Heart left ventricle (tissue), 16 donors: ENCODE data around the gene TOMM20. TPM values are rescaled to one million over a fixed set of nuclear protein-coding genes. Genes with fewer than 3 reads are reported as not detected.
A peak's percentile ranks its signal among the peaks of the same experiment; 100 is the strongest.

Experiments used
- ATAC-seq, 4 donors: fragments of 200-7000 bp; cut with Tn5 transposase; one replicate each; pipeline ENCODE4 v1.9.1; 2020 to 2022; ENCODE audit warnings: moderate library complexity in 4 of 4, mild to moderate bottlenecking in 3 of 4, moderate number of reproducible peaks in 1 of 4
- DNase-seq, 5 donors: peaks; one replicate each; pipeline ENCODE4 v3.0.0-alpha.2; 2020
- H3K27ac ChIP-seq, 12 donors: fragments of 200-600 bp; sonication (generic) in 4 of 12; one replicate each; pipeline versions ENCODE4 v1.5.0 to v1.8.0; 2016 to 2022; ENCODE audit warnings: mild to moderate bottlenecking in 2 of 12
- H3K27me3 ChIP-seq, 9 donors: fragments of 200-600 bp; sonication (generic) in 2 of 9; one replicate each; pipeline versions ENCODE4 v1.5.1 to v1.8.0; 2016 to 2022; ENCODE audit warnings: mild to moderate bottlenecking in 3 of 9
- H3K36me3 ChIP-seq, 9 donors: fragments of 200-600 bp; sonication (generic) in 2 of 9; one replicate each; pipeline versions ENCODE4 v1.5.0 to v1.8.0; 2018 to 2022; ENCODE audit warnings: mild to moderate bottlenecking in 2 of 9
- H3K4me1 ChIP-seq, 12 donors: fragments of 200-600 bp; sonication (generic) in 4 of 12; one replicate each; pipeline versions ENCODE4 v1.5.0 to v1.8.0; 2016 to 2022; ENCODE audit warnings: mild to moderate bottlenecking in 3 of 12
- H3K4me3 ChIP-seq, 12 donors: fragments of 200-600 bp; sonication (generic) in 4 of 12; one replicate each; pipeline versions ENCODE4 v1.5.0 to v1.8.0; 2017 to 2022; ENCODE audit warnings: mild to moderate bottlenecking in 9 of 12, moderate library complexity in 4 of 12
- H3K9me3 ChIP-seq, 12 donors: fragments of 200-600 bp; sonication (generic) in 4 of 12; one replicate each; pipeline versions ENCODE4 v1.5.0 to v1.8.0; 2016 to 2022; ENCODE audit warnings: mild to moderate bottlenecking in 1 of 12
- POLR2A ChIP-seq, 2 donors: fragments of 450-650 bp; IDR thresholded peaks; one replicate each; pipeline ENCODE4 v1.6.1; 2017; ENCODE audit warnings: antibody characterized with exemption in 2 of 2, mild to moderate bottlenecking in 2 of 2, moderate library complexity in 2 of 2
- WGBS, 4 donors: extraction: QIAGEN DNeasy Blood & Tissue Kit in 2 of 4; methylation state at CpG; one replicate each; pipeline versions ENCODE4 v1.1.5 to v1.1.7; 2013 to 2018; 5-methylcytosine and 5-hydroxymethylcytosine counted together
- intact Hi-C, 10 donors: fragments of 100-400 bp; cut with DNase I; formaldehyde crosslinking; loops; one replicate each; pipeline versions ENCODE4 v1.11.1 to v1.14.2; 2022
- polyA plus RNA-seq, 2 donors: library from polyadenylated mRNA; stranded (reverse); fragments of 200-250 nt; gene quantifications; one replicate each; pipeline ENCODE4 v1.2.3, GENCODE V29; 2013
- total RNA-seq, 9 donors: library from RNA; depleted of rRNA in 2 of 9; stranded (reverse); fragments of >200 nt in 2 of 9; fragmentation: NEBNext Ultra II Directional in 3 of 9; extraction: Animal tissue kit (Norgen Biotek cat#: 25700) in 3 of 9; gene quantifications; one replicate each; pipeline versions ENCODE4 v1.1.0 to v1.2.4, GENCODE V29; 2016 to 2023
- TF ChIP-seq, protein P1 (sequence below), 12 donors: fragments of 200-600 bp; sonication (generic) in 4 of 12; IDR thresholded peaks; one replicate each; pipeline versions ENCODE4 v1.5.0 to v1.8.0; 2018 to 2022; ENCODE audit warnings: antibody characterized with exemption in 12 of 12, mild to moderate bottlenecking in 5 of 12
- donor health status: ischemic (EF 13 %, LVEDD 7.1; RV severe dilation, severe dysfunction).
- donor health status: healthy with polysubstance abuse.
- donor health status: DM: no; HTN: yes; CAD: no.
- donor health status: DM: no; HTN: no; CAD: no.
- donor health status: ischemic (EF 25% LVEDD 6.9; RV normal size, moderate dysfunction).
- donor health status: ischemic (EF 25% LVEDD 5.7; RV mildly dilated, moderate dysfunction).
- donor health status: healthy.
- donor health status: DM: yes; HTN: yes; CAD: no.
- donor health status: ischemic (EF 35%, LVEDD 5.7; RV mildly dilated, moderate dysfunction).
- donor health status: nonischemic (EF 11% LVEDD 7.7; RV severe dilation, severe dysfunction).
- donor health status: DM: yes; HTN: yes; CAD: no.
- donor health status: PGD.
- donor health status: ischemic (EF 29% LVEDD 5.4; RV normal size, mild dysfunction).
- donor health status: nonischemic (EF 23%, LVEDD 6.1; RV moderate dilation, normal function).

Gene TOMM20
- total and polyA plus RNA-seq, 11 donors = 43.0 to 100 (median 82.7) TPM

DNA sequence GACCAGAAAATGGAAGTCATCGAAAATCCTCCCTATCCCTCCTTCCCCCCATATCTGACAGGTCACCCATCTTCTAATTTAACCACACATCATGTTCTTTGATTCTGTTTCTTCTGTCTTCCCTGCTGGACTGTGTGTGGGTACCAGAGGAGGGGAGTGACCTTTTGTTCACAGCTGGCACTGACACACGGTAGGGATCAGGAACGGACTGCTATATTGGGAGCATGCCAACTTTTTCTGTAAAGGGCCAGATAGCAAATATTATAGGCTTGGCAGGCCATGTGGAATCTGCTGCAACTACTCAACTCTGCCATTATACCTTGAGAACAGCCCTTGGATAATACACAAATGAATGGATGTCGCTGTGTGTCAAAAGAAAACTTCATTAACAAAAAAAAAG is 7.5 kb upstream of the TOMM20 start:
- intact Hi-C loops = no loop called here
- no peak for TF ChIP-seq POLR2A (IDR thresholded peaks at IDR 0.05)
- DNase-seq = no peak
- Histone ChIP-seq H3K4me1 (peaks cover 0 to 5% (median 0%) of the 10 kb centered on the region in 12 donors), H3K27me3 (no peaks in the 10 kb centered on the region), H3K9me3 (no peaks in the 10 kb centered on the region), H3K36me3 (peaks cover 0 to 97% (median 90%) of the 10 kb centered on the region in 9 donors), H3K4me3 (no peak overlapping the region), H3K27ac (no peak overlapping the region)
- peak in 2 of 4 donors; percentile 60 to 63 for ATAC-seq
- 44 to 51% (median 50%) methylated on average over 4 of the region's 4 CpGs for WGBS, 4 donors

DNA sequence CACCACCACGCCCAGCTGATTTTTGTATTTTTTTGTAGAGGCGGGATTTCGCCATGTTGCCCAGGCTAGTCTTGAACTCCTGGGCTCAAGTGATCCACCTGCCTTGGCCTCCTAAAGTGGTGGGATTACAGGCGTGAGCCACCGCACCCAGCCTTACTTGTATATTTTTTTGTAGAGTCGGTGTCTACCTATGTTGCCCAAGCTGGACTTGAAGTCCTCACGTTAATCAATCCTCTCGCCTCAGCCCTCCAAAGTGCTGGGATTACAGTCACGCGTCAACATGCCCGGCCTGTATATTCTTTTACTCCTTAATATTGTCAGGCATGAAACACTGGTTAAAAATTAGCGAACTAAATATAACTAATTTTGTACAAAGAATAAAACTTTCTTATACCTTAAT is 5.5 kb upstream of the TOMM20 start:
- H3K27me3 ChIP-seq = no peaks in the 10 kb centered on the region
- peaks cover 0 to 85% (median 75%) of the 10 kb centered on the region in 9 donors for H3K36me3 ChIP-seq
- no peaks in the 10 kb centered on the region for H3K9me3 ChIP-seq
- H3K4me1 ChIP-seq = peaks cover 0 to 7% (median 0%) of the 10 kb centered on the region in 12 donors
- no peak for DNase-seq
- 95 to 98% (median 97%) methylated on average over 12 of the region's 12 CpGs for WGBS, 4 donors
- no peak overlapping the region for H3K4me3 ChIP-seq
- ATAC-seq = no peak
- intact Hi-C loops = no loop called here
- no peak for TF ChIP-seq POLR2A (IDR thresholded peaks at IDR 0.05)
- TF ChIP-seq, protein P1, sequence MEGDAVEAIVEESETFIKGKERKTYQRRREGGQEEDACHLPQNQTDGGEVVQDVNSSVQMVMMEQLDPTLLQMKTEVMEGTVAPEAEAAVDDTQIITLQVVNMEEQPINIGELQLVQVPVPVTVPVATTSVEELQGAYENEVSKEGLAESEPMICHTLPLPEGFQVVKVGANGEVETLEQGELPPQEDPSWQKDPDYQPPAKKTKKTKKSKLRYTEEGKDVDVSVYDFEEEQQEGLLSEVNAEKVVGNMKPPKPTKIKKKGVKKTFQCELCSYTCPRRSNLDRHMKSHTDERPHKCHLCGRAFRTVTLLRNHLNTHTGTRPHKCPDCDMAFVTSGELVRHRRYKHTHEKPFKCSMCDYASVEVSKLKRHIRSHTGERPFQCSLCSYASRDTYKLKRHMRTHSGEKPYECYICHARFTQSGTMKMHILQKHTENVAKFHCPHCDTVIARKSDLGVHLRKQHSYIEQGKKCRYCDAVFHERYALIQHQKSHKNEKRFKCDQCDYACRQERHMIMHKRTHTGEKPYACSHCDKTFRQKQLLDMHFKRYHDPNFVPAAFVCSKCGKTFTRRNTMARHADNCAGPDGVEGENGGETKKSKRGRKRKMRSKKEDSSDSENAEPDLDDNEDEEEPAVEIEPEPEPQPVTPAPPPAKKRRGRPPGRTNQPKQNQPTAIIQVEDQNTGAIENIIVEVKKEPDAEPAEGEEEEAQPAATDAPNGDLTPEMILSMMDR (IDR thresholded peaks at IDR 0.05) = no peak
- H3K27ac ChIP-seq = no peak overlapping the region

DNA sequence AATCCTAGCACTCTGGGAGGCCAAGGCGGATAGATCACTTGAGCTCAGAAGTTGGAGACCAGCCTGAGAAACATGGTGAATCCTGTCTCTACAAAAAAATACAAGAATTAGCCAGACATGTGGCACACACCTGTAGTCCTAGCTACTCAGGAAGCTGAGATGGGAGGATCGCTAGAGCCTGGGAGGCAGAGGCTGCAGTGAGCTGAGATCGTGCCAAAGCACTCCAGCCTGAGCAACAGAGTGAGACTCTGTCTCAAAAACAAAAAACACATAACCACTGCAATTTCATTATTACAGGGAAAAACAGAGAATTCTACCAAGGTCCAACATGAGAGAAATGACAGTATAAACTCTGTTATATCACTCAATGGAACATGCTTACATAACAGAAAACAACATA is 4.4 kb upstream of the TOMM20 start:
- ATAC-seq = no peak
- H3K4me3 ChIP-seq = no peak overlapping the region
- no peaks in the 10 kb centered on the region for H3K27me3 ChIP-seq
- H3K36me3 ChIP-seq = peaks cover 0 to 74% (median 65%) of the 10 kb centered on the region in 9 donors
- TF ChIP-seq, protein P1 (IDR thresholded peaks at IDR 0.05) = no peak
- intact Hi-C loops = no loop called here
- peaks cover 0 to 8% (median 0%) of the 10 kb centered on the region in 12 donors for H3K4me1 ChIP-seq
- no peaks in the 10 kb centered on the region for H3K9me3 ChIP-seq
- H3K27ac ChIP-seq = no peak overlapping the region
- no peak for DNase-seq
- 89 to 97% (median 95%) methylated on average over 3 of the region's 3 CpGs for WGBS, 4 donors

DNA sequence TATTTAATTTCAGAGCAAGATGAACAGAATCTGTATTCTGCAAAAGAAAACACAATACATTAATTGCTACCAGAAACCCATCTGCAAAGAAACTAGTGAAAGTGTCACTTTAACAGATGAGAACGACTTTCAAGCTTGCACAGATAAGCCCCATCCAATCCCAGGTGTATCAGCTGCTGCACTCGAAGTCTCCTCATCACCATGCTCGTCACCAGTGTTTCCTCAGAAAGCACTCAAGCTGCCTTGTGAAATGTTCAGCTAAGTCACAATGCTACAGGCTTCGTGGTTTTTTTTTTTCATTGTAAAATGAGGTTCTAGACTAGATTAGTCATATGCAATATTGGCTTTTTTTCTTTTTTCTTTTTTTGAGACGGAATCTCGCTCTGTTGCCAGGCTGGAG is 3.3 kb upstream of the TOMM20 start:
- Histone ChIP-seq H3K9me3 (no peaks in the 10 kb centered on the region), H3K27ac (no peak overlapping the region), H3K36me3 (peaks cover 0 to 63% (median 54%) of the 10 kb centered on the region in 9 donors), H3K27me3 (no peaks in the 10 kb centered on the region), H3K4me3 (no peak overlapping the region), H3K4me1 (peaks cover 0 to 19% (median 7%) of the 10 kb centered on the region in 12 donors)
- no peak for DNase-seq
- no peak for ATAC-seq
- intact Hi-C loops = no loop called here
- 75 to 80% (median 77%) methylated on average over 6 of the region's 6 CpGs for WGBS, 4 donors
- no peak for TF ChIP-seq POLR2A (IDR thresholded peaks at IDR 0.05)
- TF ChIP-seq, protein P1 (IDR thresholded peaks at IDR 0.05) = no peak

DNA sequence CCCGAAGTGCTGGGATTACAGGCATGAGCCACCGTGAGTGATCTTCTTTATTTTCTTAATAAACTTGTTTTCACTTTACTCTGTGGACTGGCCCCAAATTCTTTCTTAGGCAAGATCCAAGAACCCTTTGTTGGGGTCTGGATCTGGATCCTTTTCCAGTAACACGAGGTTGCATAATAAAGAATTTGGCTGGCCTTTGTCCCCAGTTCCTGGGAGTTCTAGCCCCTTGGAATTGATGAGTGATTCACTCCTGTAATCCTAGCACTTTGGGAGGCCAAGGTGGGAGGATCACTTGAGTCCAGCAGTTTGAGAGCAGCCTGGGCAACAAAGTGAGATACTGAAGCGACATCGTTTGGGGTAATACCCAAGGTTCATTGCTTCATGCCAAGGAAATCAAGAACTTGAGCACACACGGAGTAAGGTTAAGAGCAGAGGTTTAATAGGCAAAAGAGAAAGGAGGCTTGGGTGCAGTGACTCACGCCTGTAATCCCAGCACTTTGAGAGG is 2.2 kb upstream of the TOMM20 start:
- Histone ChIP-seq H3K36me3 (peaks cover 0 to 58% (median 43%) of the 10 kb centered on the region in 9 donors), H3K4me1 (peaks cover 0 to 30% (median 14%) of the 10 kb centered on the region in 12 donors), H3K4me3 (no peak overlapping the region), H3K27ac (no peak overlapping the region), H3K9me3 (no peaks in the 10 kb centered on the region), H3K27me3 (no peaks in the 10 kb centered on the region)
- 90 to 95% (median 91%) methylated on average over 7 of the region's 7 CpGs for WGBS, 4 donors
- TF ChIP-seq POLR2A (IDR thresholded peaks at IDR 0.05) = no peak
- TF ChIP-seq, protein P1 (IDR thresholded peaks at IDR 0.05) = no peak
- DNase-seq (no peak), ATAC-seq (no peak)
- intact Hi-C loops = no loop called here
